Neural cell (in vitro differentiated cells): ENCODE results near the gene MUC15. TPM values are rescaled to one million over a fixed set of nuclear protein-coding genes. Genes with fewer than 3 reads are reported as not detected.
A peak's percentile ranks its signal among the peaks of the same experiment; 100 is the strongest.

Source experiments
- H2AFZ ChIP-seq: fragments of 200-600, 300-800 bp; sonication (generic), shearing (Covaris generic); 2 replicates; pipeline ENCODE4 v1.6.0; 2014; ENCODE audit warnings: low read depth, mild to moderate bottlenecking, antibody characterized with exemption, low read length, moderate library complexity
- H3F3A ChIP-seq: fragments of 200-600 bp; shearing (Covaris generic); 2 replicates; pipeline ENCODE4 v1.6.1; 2016; ENCODE audit warnings: mild to moderate bottlenecking, moderate library complexity, mixed read lengths, antibody characterized with exemption, low read length; ENCODE audit not compliant: insufficient read depth, poor library complexity, severe bottlenecking
- H3K27ac ChIP-seq: fragments of 200-600, 300-800 bp; sonication (generic), shearing (Covaris generic); 2 replicates; pipeline ENCODE4 v1.5.1; 2014; ENCODE audit warnings: mild to moderate bottlenecking, low read length, moderate library complexity
- H3K27me3 ChIP-seq: fragments of 300-800, 200-600 bp; sonication (generic), shearing (Covaris generic); 2 replicates; pipeline ENCODE4 v1.6.0; 2014; ENCODE audit warnings: mild to moderate bottlenecking, low read depth, low read length, moderate library complexity; ENCODE audit not compliant: insufficient read depth
- H3K36me3 ChIP-seq: fragments of 300-800, 200-600 bp; sonication (generic), shearing (Covaris generic); 2 replicates; pipeline ENCODE4 v1.5.1; 2014; ENCODE audit warnings: mild to moderate bottlenecking, antibody characterized with exemption, low read length, moderate library complexity; ENCODE audit not compliant: insufficient read depth
- H3K4me2 ChIP-seq: fragments of 300-800, 200-600 bp; sonication (generic), shearing (Covaris generic); 2 replicates; pipeline ENCODE4 v1.6.0; 2014; ENCODE audit warnings: mild to moderate bottlenecking, low read length
- H3K4me3 ChIP-seq: fragments of 300-800, 200-600 bp; sonication (generic), shearing (Covaris generic); 2 replicates; pipeline ENCODE4 v1.5.1; 2014; ENCODE audit warnings: mild to moderate bottlenecking, low read length, moderate library complexity
- H3K79me2 ChIP-seq: fragments of 200-600 bp; shearing (Covaris generic); replicated peaks from 2 replicates; pipeline ENCODE4 v1.6.0; 2014; ENCODE audit warnings: mild to moderate bottlenecking, low read length, moderate library complexity; ENCODE audit not compliant: insufficient read depth
- H3K9ac ChIP-seq: fragments of 300-800, 200-600 bp; sonication (generic), shearing (Covaris generic); 2 replicates; pipeline ENCODE4 v1.6.1; 2016; ENCODE audit warnings: mild to moderate bottlenecking, low read length, mixed read lengths
- H3K9me2 ChIP-seq: fragments of 200-600 bp; shearing (Covaris generic); 2 replicates; pipeline ENCODE4 v1.6.1; 2016; ENCODE audit warnings: mild to moderate bottlenecking, low read length, mixed read lengths; ENCODE audit not compliant: insufficient read depth
- H3K9me3 ChIP-seq: fragments of 200-600, 300-800 bp; sonication (generic), shearing (Covaris generic); 2 replicates; pipeline ENCODE4 v1.6.1; 2016; ENCODE audit warnings: mild to moderate bottlenecking, mixed run types, low read length, moderate library complexity, mixed read lengths
- H4K20me1 ChIP-seq: fragments of 200-600 bp; shearing (Covaris generic); 2 replicates; pipeline ENCODE4 v1.6.1; 2016; ENCODE audit warnings: mild to moderate bottlenecking, mixed run types; ENCODE audit not compliant: insufficient read depth
- CTCF ChIP-seq: fragments of 450-650 bp; IDR thresholded peaks from 2 replicates; pipeline ENCODE4 v1.5.1; 2014; ENCODE audit warnings: antibody characterized with exemption, mild to moderate bottlenecking, moderate library complexity; ENCODE audit not compliant: poor library complexity, severe bottlenecking
- EP300 ChIP-seq: fragments of 450-650 bp; conservative IDR thresholded peaks from 2 replicates; pipeline ENCODE4 v1.6.1; 2014; ENCODE audit warnings: antibody characterized with exemption, mild to moderate bottlenecking, moderate library complexity; ENCODE audit not compliant: poor library complexity, severe bottlenecking
- EZH2 ChIP-seq: fragments of 200-600, 300-800 bp; shearing (Covaris generic), sonication (generic); IDR thresholded peaks from 2 replicates; pipeline ENCODE4 v1.6.1; 2014; ENCODE audit warnings: antibody characterized with exemption, low read length, borderline replicate concordance, mild to moderate bottlenecking; ENCODE audit not compliant: insufficient read depth, poor library complexity, severe bottlenecking
- MXI1 ChIP-seq: fragments of 450-650 bp; conservative IDR thresholded peaks from 2 replicates; pipeline ENCODE4 v1.6.1; 2014; ENCODE audit warnings: antibody characterized with exemption, mild to moderate bottlenecking; ENCODE audit not compliant: poor library complexity, severe bottlenecking
- POLR2AphosphoS5 ChIP-seq: IDR thresholded peaks from 2 replicates; pipeline ENCODE4 v1.6.1; 2012
- RAD21 ChIP-seq: fragments of 450-650 bp; conservative IDR thresholded peaks from 2 replicates; pipeline ENCODE4 v1.6.1; 2014; ENCODE audit warnings: antibody characterized with exemption, mild to moderate bottlenecking, moderate library complexity
- SMC3 ChIP-seq: fragments of 450-650 bp; conservative IDR thresholded peaks from 2 replicates; pipeline ENCODE4 v1.6.1; 2014; ENCODE audit warnings: antibody characterized with exemption, mild to moderate bottlenecking, moderate library complexity; ENCODE audit not compliant: poor library complexity
- TAF1 ChIP-seq: IDR thresholded peaks from 2 replicates; pipeline ENCODE4 v1.6.1; 2012; ENCODE audit warnings: low read depth
- polyA plus RNA-seq: library from polyadenylated mRNA; depleted of rRNA; stranded (reverse); fragments of >200 nt; gene quantifications from 2 replicates; pipeline ENCODE4 v1.2.3, GENCODE V29; 2014
- TF ChIP-seq, protein P1 (sequence below): IDR thresholded peaks from 2 replicates; pipeline ENCODE4 v1.6.1; 2012; ENCODE audit warnings: borderline replicate concordance

MUC15 gene
- polyA plus RNA-seq, 1 donor from 2014 or later: not detected

DNA sequence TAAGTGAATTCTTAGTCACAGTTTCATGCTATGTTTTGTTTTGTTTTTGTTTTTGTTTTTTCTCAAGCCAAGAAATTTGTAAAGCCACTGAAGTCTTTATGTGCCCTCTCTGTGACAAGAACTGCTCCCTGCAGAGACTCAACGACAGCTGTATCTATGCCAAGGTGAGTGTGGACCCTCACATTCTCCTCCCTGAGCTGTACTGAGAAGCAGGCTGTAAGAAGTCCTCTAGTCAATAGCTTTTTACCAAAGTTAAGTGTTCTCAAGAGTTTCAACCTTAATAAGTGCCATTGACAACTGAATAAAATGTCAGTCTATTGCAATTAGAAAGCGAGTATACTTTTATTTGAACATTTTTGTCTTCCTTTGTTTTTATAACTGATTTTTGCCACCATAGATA is 18.9 kb downstream of the MUC15 start:
- H3K4me3 ChIP-seq: no peak overlapping the region
- no peak overlapping the region for H3K27ac ChIP-seq
- H3K79me2 ChIP-seq: no peaks in the 10 kb centered on the region
- H4K20me1 ChIP-seq: no peaks in the 10 kb centered on the region
- H3K4me2 ChIP-seq: no peak overlapping the region
- TF ChIP-seq SMC3: no peak
- TF ChIP-seq RAD21: no peak
- TF ChIP-seq, protein P1, sequence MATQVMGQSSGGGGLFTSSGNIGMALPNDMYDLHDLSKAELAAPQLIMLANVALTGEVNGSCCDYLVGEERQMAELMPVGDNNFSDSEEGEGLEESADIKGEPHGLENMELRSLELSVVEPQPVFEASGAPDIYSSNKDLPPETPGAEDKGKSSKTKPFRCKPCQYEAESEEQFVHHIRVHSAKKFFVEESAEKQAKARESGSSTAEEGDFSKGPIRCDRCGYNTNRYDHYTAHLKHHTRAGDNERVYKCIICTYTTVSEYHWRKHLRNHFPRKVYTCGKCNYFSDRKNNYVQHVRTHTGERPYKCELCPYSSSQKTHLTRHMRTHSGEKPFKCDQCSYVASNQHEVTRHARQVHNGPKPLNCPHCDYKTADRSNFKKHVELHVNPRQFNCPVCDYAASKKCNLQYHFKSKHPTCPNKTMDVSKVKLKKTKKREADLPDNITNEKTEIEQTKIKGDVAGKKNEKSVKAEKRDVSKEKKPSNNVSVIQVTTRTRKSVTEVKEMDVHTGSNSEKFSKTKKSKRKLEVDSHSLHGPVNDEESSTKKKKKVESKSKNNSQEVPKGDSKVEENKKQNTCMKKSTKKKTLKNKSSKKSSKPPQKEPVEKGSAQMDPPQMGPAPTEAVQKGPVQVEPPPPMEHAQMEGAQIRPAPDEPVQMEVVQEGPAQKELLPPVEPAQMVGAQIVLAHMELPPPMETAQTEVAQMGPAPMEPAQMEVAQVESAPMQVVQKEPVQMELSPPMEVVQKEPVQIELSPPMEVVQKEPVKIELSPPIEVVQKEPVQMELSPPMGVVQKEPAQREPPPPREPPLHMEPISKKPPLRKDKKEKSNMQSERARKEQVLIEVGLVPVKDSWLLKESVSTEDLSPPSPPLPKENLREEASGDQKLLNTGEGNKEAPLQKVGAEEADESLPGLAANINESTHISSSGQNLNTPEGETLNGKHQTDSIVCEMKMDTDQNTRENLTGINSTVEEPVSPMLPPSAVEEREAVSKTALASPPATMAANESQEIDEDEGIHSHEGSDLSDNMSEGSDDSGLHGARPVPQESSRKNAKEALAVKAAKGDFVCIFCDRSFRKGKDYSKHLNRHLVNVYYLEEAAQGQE: no peak
- TF ChIP-seq POLR2AphosphoS5: no peak
- no peak for TF ChIP-seq TAF1
- no peak for TF ChIP-seq EP300
- no peak for TF ChIP-seq MXI1
- TF ChIP-seq EZH2: no peak
- TF ChIP-seq CTCF: no peak
- H2AFZ ChIP-seq: no peak overlapping the region
- H3K36me3 ChIP-seq: no peaks in the 10 kb centered on the region
- H3K27me3 ChIP-seq: no peaks in the 10 kb centered on the region
- no peak overlapping the region for H3K9ac ChIP-seq
- no peaks in the 10 kb centered on the region for H3K9me3 ChIP-seq
- no peaks in the 10 kb centered on the region for H3F3A ChIP-seq
- H3K9me2 ChIP-seq: no peaks in the 10 kb centered on the region

DNA sequence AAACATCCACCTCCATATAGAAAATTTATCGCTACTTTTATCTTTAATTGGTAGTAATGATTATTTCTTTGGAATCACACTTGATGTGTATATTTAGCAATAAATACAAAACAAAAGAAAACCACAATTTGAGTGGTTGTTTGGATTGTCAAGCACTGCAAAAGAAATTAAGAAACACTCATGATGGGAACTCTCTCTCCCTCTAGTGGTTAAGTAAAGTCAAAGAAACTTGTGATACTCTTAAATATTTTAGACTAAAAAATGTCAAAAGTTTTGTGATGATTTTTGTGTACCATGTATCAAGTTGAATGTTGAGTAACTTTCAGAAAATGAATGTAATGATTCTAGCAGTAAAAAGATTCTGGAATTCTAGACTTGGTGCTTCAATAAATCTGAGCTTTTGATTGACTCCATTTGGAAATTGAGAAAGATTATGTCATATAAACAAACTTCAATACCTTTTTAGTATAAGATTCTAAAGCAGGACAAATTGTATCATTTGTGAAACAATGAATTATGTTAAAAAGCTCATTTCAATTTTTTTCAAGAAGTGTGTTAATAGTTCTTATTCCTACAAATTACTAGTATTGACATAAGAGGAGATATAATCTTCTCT is 20.8 kb downstream of the MUC15 start:
- Histone ChIP-seq H3K79me2 (no peaks in the 10 kb centered on the region), H3F3A (no peaks in the 10 kb centered on the region), H3K4me2 (no peak overlapping the region), H3K9me2 (no peaks in the 10 kb centered on the region), H3K27me3 (no peaks in the 10 kb centered on the region), H3K27ac (no peak overlapping the region), H3K9me3 (no peaks in the 10 kb centered on the region), H2AFZ (no peak overlapping the region), H4K20me1 (no peaks in the 10 kb centered on the region), H3K4me3 (no peak overlapping the region), H3K9ac (no peak overlapping the region), H3K36me3 (no peaks in the 10 kb centered on the region)
- TF ChIP-seq POLR2AphosphoS5: no peak
- TF ChIP-seq SMC3: peak; percentile 34
- peak; percentile 43 for TF ChIP-seq RAD21
- TF ChIP-seq, protein P1: no peak
- TF ChIP-seq CTCF: peak; percentile 50
